Astrocyte (in vitro differentiated cells and primary cell): ENCODE measurements around the gene TXLNA. TPM values are rescaled to one million over a fixed set of nuclear protein-coding genes. Genes with fewer than 3 reads are reported as not detected.

ENCODE experiments used
- DNase-seq: peaks from one replicate; pipeline ENCODE4 v3.0.0-alpha.2; 2010; ENCODE audit warnings: low read depth
- FAIRE-seq: peaks from 2 replicates; lab custom pipeline; 2011; peaks lifted over from hg19 to GRCh38; lab: Jason Lieb, UNC
- H2AFZ ChIP-seq: 2 replicates; pipeline ENCODE4 v1.6.0; 2012; ENCODE audit warnings: low read depth, low read length, inconsistent platforms
- H3K27ac ChIP-seq: 2 replicates; pipeline ENCODE4 v1.5.1; 2011; ENCODE audit warnings: low read depth, low read length, inconsistent platforms
- H3K27me3 ChIP-seq: 2 replicates; pipeline ENCODE4 v1.6.0; 2011; ENCODE audit warnings: low read length, inconsistent platforms; ENCODE audit not compliant: insufficient read depth
- H3K36me3 ChIP-seq: 2 replicates; pipeline ENCODE4 v1.5.1; 2011; ENCODE audit warnings: low read length, inconsistent platforms; ENCODE audit not compliant: insufficient read depth
- H3K4me1 ChIP-seq: 2 replicates; pipeline ENCODE4 v1.5.1; 2011; ENCODE audit warnings: low read length, inconsistent platforms; ENCODE audit not compliant: insufficient read depth
- H3K4me2 ChIP-seq: 2 replicates; pipeline ENCODE4 v1.6.0; 2012; ENCODE audit warnings: low read length, inconsistent platforms
- H3K4me3 ChIP-seq: 2 replicates; pipeline ENCODE4 v1.5.1; 2011; ENCODE audit warnings: low read depth, mild to moderate bottlenecking, low read length, inconsistent platforms; ENCODE audit not compliant: insufficient read depth
- H3K79me2 ChIP-seq: 2 replicates; pipeline ENCODE4 v1.6.0; 2012; ENCODE audit warnings: mild to moderate bottlenecking, low read length, inconsistent platforms; ENCODE audit not compliant: insufficient read depth
- H3K9ac ChIP-seq: 2 replicates; pipeline ENCODE4 v1.6.0; 2012; ENCODE audit warnings: mild to moderate bottlenecking, low read length, inconsistent platforms
- H3K9me3 ChIP-seq: 2 replicates; pipeline ENCODE4 v1.5.1; 2012; ENCODE audit warnings: low read depth, mild to moderate bottlenecking, low read length, inconsistent platforms; ENCODE audit not compliant: insufficient read depth
- H4K20me1 ChIP-seq: 2 replicates; pipeline ENCODE4 v1.6.0; 2012; ENCODE audit warnings: low read length, inconsistent platforms; ENCODE audit not compliant: insufficient read depth
- H3K27ac Mint-ChIP-seq: one replicate; pipeline ENCODE4 v1.8.0; 2021; ENCODE audit warnings: mild to moderate bottlenecking, mixed read lengths; ENCODE audit not compliant: unreplicated experiment
- H3K27me3 Mint-ChIP-seq: one replicate; pipeline ENCODE4 v1.8.0; 2021; ENCODE audit warnings: low read depth, mixed read lengths; ENCODE audit not compliant: unreplicated experiment
- H3K36me3 Mint-ChIP-seq: one replicate; pipeline ENCODE4 v1.8.0; 2021; ENCODE audit warnings: low read depth, mixed read lengths; ENCODE audit not compliant: unreplicated experiment
- H3K4me1 Mint-ChIP-seq: one replicate; pipeline ENCODE4 v1.8.0; 2021; ENCODE audit warnings: low read depth, mixed read lengths; ENCODE audit not compliant: unreplicated experiment
- H3K4me3 Mint-ChIP-seq: one replicate; pipeline ENCODE4 v1.8.0; 2021; ENCODE audit warnings: mild to moderate bottlenecking, moderate library complexity, mixed read lengths; ENCODE audit not compliant: unreplicated experiment
- H3K9me3 Mint-ChIP-seq: one replicate; pipeline ENCODE4 v1.8.0; 2021; ENCODE audit warnings: mild to moderate bottlenecking, mixed read lengths; ENCODE audit not compliant: unreplicated experiment
- EZH2 ChIP-seq: IDR thresholded peaks from 2 replicates; pipeline ENCODE4 v1.6.1; 2012; ENCODE audit warnings: mild to moderate bottlenecking, low read length, inconsistent platforms; ENCODE audit not compliant: insufficient read depth
- total RNA-seq: library from RNA; stranded (reverse); gene quantifications from 2 replicates; pipeline ENCODE4 v1.2.1, GENCODE V29; 2021
- TF ChIP-seq, protein P1 (sequence below): IDR thresholded peaks from 2 replicates; pipeline ENCODE4 v1.5.1; 2011; ENCODE audit warnings: low read depth, mild to moderate bottlenecking, inconsistent platforms, low read length, moderate library complexity; ENCODE audit not compliant: insufficient read depth

The TXLNA gene
- total RNA-seq, 1 donor from 2014 or later, result 65.8 TPM

DNA sequence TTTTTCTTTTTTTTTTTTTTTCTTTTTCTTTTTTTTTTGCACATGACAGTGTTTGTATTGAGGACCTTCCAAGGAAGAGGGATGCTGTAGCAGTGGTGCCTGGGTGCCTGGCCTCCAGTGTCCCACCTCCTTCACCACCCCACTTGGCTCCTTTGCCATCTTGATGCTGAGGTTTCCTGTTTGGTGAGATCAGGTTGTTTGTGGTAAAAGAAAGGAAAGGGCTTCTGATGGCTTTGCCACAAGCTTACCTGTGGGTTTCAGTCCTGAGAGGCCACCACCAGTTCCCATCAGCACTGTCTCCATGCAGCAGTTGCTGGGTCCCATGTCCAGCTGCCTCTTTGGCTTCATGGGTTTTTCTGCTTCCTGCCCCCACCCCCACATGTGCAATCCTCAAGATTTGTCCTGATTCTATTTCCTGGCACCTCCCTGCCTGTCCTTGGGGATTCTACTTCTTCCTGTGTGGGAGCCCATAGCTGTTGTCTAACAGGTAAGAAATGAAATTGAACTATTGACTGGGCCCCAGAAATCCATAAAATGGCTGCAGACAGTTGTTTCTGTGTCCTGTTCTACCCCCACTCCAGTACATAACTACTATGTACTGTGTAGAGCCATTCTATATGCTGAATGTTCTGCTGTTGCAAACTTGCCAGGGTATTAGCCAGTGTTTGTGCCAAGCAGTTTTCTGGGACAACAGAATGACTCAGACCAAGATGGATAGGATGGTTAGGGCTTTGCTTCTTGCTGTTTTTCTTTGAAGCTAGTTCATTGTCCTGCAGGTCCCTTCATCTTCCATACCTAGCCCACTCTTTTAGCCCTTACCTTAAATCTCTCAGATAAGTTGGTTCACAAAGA, 16.7 kb downstream of the TXLNA start:
- peak overlapping the region; percentile 62 for H3K4me3 Mint-ChIP-seq
- H3K27ac Mint-ChIP-seq, result no peak overlapping the region
- H3K4me1 Mint-ChIP-seq, result peaks cover 22% of the 10 kb centered on the region

GRCh38 chr1:32197074-32197473, 17.6 kb downstream of the TXLNA start:
- H3K36me3 Mint-ChIP-seq, result peaks cover 21% of the 10 kb centered on the region
- FAIRE-seq, result no peak

More for the DNA sequence above, 16.7 kb downstream of the TXLNA start:
- TF ChIP-seq, protein P1, sequence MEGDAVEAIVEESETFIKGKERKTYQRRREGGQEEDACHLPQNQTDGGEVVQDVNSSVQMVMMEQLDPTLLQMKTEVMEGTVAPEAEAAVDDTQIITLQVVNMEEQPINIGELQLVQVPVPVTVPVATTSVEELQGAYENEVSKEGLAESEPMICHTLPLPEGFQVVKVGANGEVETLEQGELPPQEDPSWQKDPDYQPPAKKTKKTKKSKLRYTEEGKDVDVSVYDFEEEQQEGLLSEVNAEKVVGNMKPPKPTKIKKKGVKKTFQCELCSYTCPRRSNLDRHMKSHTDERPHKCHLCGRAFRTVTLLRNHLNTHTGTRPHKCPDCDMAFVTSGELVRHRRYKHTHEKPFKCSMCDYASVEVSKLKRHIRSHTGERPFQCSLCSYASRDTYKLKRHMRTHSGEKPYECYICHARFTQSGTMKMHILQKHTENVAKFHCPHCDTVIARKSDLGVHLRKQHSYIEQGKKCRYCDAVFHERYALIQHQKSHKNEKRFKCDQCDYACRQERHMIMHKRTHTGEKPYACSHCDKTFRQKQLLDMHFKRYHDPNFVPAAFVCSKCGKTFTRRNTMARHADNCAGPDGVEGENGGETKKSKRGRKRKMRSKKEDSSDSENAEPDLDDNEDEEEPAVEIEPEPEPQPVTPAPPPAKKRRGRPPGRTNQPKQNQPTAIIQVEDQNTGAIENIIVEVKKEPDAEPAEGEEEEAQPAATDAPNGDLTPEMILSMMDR, result no peak
- TF ChIP-seq EZH2, result no peak
- no peak overlapping the region for H3K27ac ChIP-seq
- H2AFZ ChIP-seq, result no peak overlapping the region
- no peak for DNase-seq
- H3K36me3 ChIP-seq, result peaks cover 61% of the 10 kb centered on the region
- Mint-ChIP-seq H3K27me3 (no peaks in the 10 kb centered on the region), H3K9me3 (no peaks in the 10 kb centered on the region), H3K36me3 (peaks cover 28% of the 10 kb centered on the region)
- H3K4me1 ChIP-seq, result peaks cover 13% of the 10 kb centered on the region
- FAIRE-seq, result no peak
- H3K27me3 ChIP-seq, result no peaks in the 10 kb centered on the region
- no peak overlapping the region for H3K4me2 ChIP-seq
- no peaks in the 10 kb centered on the region for H3K9me3 ChIP-seq
- H3K79me2 ChIP-seq, result peaks cover 5% of the 10 kb centered on the region
- H3K9ac ChIP-seq, result no peak overlapping the region
- H4K20me1 ChIP-seq, result peaks cover 54% of the 10 kb centered on the region
- no peak overlapping the region for H3K4me3 ChIP-seq

More at GRCh38 chr1:32197074-32197473, 17.6 kb downstream of the TXLNA start:
- no peak overlapping the region for H3K4me3 Mint-ChIP-seq
- H3K9me3 Mint-ChIP-seq, result no peaks in the 10 kb centered on the region
- H3K4me1 ChIP-seq, result peaks cover 22% of the 10 kb centered on the region
- H3K4me1 Mint-ChIP-seq, result peaks cover 28% of the 10 kb centered on the region
- no peaks in the 10 kb centered on the region for H3K27me3 ChIP-seq
- no peak for DNase-seq
- no peak overlapping the region for H3K9ac ChIP-seq
- no peaks in the 10 kb centered on the region for H3K79me2 ChIP-seq
- H3K27ac Mint-ChIP-seq, result no peak overlapping the region
- peaks cover 46% of the 10 kb centered on the region for H4K20me1 ChIP-seq
- TF ChIP-seq, protein P1, result no peak
- no peak for TF ChIP-seq EZH2
- no peak overlapping the region for H3K4me3 ChIP-seq
- no peaks in the 10 kb centered on the region for H3K27me3 Mint-ChIP-seq
- peaks cover 52% of the 10 kb centered on the region for H3K36me3 ChIP-seq
- no peak overlapping the region for H3K4me2 ChIP-seq
- H3K9me3 ChIP-seq, result no peaks in the 10 kb centered on the region
- H3K27ac ChIP-seq, result no peak overlapping the region
- H2AFZ ChIP-seq, result no peak overlapping the region
